Colon (tissue), 2 donors: Measurements from ENCODE around the gene SNX6.
"Not testable (repeated sequence)": the region's sequence is repeated elsewhere in the genome, so short reads cannot be mapped to it uniquely, and the experiment has no call there.

ENCODE experiments used
- FAIRE-seq: peaks from 2 replicates; lab custom pipeline; 2012; peaks lifted over from hg19 to GRCh38; lab: Jason Lieb, UNC
- donor health status: control.
- donor health status: control.

Gene SNX6

DNA sequence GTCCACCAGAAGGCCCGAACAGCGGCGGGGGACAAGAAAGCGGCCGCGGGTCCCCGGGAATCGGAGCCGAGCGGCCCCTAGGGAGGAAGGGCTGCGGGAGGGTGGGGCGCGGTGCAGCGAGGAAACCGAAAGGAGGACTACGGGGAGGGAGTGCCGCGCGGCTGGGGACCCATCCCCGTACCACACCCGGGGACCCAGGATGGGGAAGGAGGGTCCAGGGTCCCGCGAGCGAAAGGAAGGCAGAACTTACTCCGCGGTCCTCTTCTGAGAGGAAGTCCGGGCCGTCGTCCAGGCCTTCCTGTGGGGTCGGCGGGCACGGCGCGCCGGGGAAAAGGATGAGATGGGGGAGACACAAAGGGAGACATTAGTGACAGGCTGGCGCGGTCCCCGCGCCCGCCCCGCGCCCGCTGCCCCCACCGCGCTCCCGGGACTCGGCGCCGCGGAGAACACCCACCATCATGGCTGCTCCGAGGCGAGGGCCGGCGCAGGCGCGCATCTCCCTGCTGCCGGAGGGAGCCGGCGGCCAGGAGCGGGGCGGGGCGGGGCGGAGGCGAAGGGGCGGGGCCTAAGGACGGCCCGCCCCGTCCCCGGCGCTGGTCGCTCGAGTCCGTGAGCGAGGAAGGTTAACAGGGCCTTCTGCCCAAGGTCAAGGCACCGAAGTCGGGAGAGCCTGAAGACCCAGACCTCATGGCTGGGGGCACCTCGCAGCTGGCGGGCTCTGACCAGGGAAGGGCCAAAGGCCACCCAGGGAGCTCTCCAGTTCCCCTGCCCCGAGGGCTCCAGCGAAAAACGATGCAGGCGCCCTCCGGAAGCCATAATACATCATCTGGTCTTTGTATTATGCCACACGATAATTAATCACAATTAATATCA, at the start of gene SNX6:
SNX6 (minus strand) TSS at position 492 of the 873 bp plus-strand sequence; CDS start at position 460, 32 bp downstream.
- no peak for FAIRE-seq

- no peak for FAIRE-seq
These were observed 48.8 kb upstream of the SNX6 start for GRCh38 chr14:34678735-34679134.

GRCh38 chr14:34678306-34678705, 48.4 kb upstream of the SNX6 start:
- FAIRE-seq = no peak

DNA sequence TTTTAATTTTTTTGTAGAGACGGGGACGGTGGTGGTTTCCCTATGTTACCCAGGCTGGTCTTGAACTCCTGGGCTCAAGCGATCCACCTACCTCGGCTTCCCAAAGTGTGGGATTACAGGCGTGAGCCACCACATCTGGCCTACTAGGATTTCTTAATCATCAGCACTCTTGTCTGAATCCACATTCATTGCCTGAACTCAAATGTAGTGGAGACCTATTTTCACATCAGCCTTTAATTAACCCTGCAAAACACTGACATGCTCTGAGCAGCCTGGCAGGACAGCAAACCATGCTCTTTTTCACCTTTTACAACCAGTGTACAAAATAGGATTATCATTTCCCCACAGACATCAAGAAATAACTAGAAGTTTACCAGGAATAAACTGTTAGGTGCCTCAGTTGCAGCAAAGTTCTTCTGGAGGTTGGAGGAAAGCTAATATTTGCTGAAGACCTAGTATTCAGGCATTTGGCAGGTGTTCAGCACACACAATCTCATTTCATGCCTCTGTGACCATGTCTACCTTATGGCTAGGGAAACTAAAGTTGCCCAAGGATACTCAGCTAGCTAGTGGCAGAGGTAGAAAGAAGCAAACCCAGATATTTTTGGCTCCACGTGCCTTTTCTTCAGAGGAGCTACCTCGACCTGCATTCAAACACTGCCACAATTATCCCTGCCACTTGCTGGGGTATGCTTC, 46.7 kb upstream of the SNX6 start:
- no peak for FAIRE-seq

DNA sequence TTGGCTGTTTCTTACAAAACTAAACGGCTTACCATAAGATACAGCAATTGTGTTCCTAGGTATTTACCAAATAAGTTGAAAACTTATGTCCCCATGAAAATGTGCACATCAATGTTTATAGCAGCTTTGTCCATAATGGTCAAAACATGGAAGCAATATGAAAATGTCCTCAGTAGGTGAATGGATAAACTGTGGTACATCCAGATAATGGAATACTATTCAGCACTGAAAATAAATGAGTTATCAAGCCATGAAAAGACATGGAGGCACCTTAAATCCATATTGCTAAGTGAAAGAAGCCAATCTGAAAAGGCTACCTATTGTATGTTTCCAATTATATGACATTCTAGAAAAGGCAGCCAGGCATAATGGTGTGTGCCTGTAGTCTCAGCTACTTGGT, 43.8 kb upstream of the SNX6 start:
- no peak for FAIRE-seq

DNA sequence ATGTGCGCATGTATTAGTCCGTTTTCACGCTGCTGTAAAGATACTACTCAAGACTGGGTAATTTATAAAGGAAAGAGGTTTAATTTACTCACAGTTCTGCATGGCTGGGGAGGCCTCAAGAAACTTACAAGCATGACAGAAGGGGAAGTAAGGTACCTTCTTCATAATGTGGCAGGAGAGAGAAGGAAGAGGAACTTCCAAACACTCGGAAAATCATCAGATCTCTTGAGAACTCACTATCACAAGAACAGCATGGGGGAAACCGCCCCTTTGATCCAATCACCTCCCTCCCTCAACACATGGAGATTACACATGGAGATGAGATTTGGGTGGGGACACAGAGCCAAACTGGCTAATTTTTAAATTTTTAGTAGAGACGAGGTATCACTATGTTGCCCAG, 41.8 kb upstream of the SNX6 start:
- FAIRE-seq = no peak

- FAIRE-seq = no peak
These were observed 38.2 kb upstream of the SNX6 start for GRCh38 chr14:34668111-34668510.

GRCh38 chr14:34667007-34667406, 37.1 kb upstream of the SNX6 start:
- FAIRE-seq = no peak

DNA sequence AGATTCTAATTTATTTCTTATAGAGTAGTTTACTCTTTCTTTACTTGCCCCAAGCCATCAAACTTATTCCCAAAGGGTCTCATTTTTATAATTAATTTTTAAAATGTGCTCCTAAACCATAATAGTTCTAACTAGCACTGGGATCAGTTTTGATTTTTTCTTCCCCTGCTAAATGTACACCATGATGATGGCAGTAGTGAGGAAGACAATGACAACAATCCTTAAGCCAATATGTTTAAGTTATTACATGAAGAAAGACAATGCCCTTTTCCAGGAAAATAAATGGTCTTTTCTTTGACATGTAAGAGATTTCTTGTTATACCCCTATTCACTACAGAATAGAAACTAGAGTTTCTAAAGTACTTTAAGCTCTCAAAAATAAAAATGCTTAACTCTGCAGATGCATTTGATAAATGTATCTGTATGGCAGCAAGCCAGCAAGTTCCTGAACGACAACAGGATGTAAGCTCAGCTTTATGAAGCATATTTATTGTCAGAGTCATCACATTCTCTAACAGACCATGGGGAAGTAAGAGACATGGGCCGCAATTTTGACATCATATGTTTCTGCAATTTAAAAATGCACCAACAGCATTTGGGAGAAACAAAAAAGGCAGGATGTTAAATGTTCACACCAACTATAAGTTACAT, 36.0 kb upstream of the SNX6 start:
- FAIRE-seq = no peak

GRCh38 chr14:34662561-34663088, 32.7 kb upstream of the SNX6 start:
- no peak for FAIRE-seq

- FAIRE-seq = no peak
These were observed 30.8 kb upstream of the SNX6 start for GRCh38 chr14:34660796-34661195.

DNA sequence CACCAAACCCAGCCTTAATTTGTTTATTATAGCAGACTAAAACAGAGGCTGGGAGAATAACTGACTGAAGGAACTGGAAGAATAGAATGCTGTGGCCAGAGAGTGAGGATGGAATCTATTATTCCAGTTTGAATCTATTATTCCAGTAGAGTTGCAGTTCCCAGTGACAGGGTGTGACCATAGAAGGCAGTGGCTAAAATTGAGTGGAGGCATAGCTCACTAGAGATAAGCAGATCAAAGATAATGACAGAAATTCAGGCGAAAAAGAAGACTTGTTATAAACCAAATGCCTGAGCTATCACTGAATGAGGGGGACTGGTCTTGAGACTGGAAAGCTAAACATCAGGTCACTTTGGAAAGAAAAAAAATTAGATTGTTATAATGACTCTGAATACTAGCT, 26.0 kb upstream of the SNX6 start:
- no peak for FAIRE-seq

- not testable (repeated sequence) for FAIRE-seq
These were observed 23.1 kb upstream of the SNX6 start for GRCh38 chr14:34653073-34653472.

DNA sequence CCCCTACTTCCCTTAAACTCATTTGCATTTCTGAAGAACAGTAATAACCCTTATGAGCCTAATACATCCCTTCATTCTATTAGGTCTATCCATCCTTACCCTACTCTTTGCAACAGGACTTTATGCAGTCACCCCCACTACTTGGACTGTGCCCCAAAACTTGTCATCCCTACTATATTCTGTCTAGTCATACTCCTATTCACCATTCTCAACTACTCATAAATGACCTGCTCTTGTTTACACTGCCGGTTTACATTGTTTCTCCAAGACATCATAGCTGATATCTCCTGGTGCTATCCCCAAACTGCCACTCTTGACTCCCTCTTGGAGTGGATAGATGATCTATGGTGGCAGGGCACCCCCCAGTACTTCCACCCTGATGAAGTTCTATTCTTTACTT, 22.4 kb upstream of the SNX6 start:
- not testable (repeated sequence) for FAIRE-seq

DNA sequence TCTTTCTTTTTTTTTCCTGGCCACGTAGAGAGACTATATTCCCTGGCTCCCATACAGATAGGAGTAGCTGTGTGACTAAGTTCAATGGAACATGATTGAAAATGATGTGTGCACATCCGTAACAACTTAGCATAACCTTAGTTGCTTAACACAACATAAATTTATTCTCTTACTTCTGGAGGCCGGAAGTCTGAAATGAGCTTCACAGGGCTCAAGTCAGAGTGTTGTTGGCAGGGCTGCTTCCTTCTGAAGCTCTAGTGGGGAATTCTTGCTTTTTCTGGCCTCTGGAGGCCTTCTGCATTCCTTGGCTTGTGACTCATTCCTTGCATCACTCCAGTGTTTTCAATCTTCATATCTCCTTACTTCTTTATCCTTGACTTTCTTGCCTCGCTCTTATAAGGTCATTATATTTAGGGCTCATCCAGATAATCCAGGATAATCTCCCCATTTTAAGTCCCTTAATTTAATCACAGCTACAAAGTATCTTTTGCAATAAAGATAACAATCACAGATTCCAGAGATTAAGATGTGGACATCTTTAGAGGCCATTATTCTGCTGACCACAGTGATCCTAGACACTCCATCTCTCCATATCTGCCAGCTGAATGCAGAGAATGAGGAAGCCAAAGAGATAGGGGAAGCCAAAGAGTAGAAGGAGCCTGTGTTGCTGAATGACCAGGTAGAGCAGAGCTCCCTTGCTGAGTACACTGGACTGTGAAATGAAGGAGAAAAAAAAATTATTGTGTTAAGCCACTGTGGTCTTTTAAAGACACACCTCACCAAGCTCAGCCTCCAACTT, 21.0 kb upstream of the SNX6 start:
- FAIRE-seq = no peak

DNA sequence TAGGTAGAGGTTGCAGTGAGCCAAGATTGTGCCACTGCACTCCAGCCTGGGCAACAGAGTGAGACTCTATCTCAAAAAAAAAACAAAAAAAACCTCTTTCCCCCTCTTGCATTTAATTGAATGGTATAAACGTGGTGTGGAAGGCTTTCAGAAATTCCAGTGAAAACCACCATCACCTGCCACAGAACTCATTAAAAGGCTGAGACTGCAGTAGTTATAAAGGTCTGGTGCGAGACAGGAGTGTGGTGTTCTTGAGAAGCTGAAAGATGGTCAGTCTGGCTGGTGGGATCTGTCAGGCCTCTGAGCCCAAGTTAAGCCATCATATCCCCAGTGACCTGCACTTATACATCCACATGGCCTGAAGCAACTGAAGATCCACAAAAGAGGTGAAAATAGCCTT, 20.1 kb upstream of the SNX6 start:
- FAIRE-seq = not testable (repeated sequence)

DNA sequence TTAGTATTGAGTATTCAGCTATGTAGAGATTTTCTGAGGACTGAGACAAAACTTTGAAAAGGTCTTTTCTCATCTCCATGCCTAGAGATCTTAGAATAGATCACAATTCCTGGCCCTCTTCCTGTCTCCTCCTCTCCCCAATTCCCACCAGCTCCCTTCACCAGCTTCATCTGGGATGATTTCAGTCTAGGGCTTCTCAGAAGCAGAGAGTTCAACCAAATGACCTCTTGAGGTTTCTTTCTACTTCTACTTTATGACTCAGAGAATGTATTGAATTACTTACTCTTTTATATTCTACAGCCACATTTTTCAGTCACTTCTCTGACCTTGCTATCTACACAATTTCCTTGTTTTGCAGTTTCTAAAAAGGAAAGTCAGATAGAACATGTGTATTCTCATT, 19.4 kb upstream of the SNX6 start:
- FAIRE-seq = no peak

DNA sequence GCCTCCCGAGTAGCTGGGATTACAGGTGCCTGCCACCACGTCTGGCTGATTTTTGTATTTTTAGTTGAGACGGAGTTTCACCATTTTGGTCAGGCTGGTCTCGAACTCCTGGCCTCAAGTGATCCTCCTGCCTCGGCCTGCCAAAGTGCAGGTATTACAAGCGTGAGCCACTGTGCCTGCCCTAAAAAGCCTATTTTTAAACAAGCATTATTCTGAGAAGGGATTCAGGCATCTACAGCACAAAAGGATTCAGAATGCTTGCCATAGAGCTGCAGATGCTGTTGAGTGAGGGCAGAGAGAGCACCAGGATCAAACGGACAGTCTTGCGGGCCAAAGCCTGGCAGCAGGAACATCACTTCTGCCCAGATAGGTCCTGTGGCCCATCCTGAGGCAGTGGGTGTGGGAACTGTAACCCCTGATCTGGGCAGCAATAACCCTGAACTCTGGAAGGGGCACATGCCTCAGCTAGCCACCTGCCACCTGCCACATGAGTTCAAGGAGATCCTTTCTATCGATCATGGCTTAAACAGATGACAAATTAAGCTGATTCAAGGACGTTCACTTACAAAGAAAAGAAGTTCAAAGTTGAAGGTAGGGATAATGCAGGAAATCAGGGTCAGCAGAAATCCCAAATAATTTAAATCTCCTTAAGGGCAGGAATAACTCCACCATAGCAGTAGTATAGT, 16.8 kb upstream of the SNX6 start:
- no peak for FAIRE-seq

DNA sequence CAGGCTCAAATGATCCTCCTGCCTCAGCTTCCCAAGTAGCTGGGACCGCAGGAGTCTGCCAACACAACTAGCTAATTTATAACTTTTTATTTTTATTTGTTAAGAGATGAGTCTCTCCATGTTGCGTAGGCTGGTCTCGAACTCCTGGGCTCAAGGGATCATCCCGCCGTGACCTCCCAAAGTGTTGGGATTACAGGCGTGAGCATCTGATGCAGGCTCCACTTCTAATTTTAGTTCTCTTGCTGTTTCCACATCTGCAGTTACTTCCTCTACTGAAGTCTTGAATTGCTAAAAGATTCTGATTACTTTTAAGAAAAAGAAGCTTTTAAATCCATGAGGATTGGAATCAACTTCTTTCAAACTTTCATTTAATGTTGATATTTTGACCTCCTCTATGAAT, 13.4 kb upstream of the SNX6 start:
- FAIRE-seq = no peak

GRCh38 chr14:34642595-34642994, 12.6 kb upstream of the SNX6 start:
- no peak for FAIRE-seq

- no peak for FAIRE-seq
These were observed 10.9 kb upstream of the SNX6 start for GRCh38 chr14:34640826-34641225.
